ENCODE data around the gene SLC25A29.

- TF ChIP-seq CTCF (conservative IDR thresholded peaks at IDR 0.05; ENCODE audit: low read length), result no peak
- no peak for TF ChIP-seq EZH2phosphoT487 (IDR thresholded peaks at IDR 0.05; ENCODE audit: borderline replicate concordance)
These were observed 14.8 kb downstream of the SLC25A29 start for GRCh38 chr14:100291305-100292075.

Measured in Loucy (cell line).